GM12891 (cell line): ENCODE results near the gene MYEF2.
A peak's percentile ranks its signal among the peaks of the same experiment; 100 is the strongest.

Source experiments
- POLR2A ChIP-seq: IDR thresholded peaks from 2 replicates; pipeline ENCODE4 v1.6.1; 2011; ENCODE audit warnings: low read depth, low read length, control low read depth
- POLR2AphosphoS5 ChIP-seq: IDR thresholded peaks from 2 replicates; pipeline ENCODE4 v1.6.1; 2011; ENCODE audit warnings: low read depth, low read length, control low read depth
- POU2F2 ChIP-seq: IDR thresholded peaks from 2 replicates; pipeline ENCODE4 v1.6.1; 2011; ENCODE audit warnings: low read depth, mild to moderate bottlenecking, control low read depth, low read length, moderate library complexity
- SPI1 ChIP-seq: IDR thresholded peaks from 2 replicates; pipeline ENCODE4 v1.6.1; 2011; ENCODE audit warnings: low read depth, low read length, control low read depth
- TAF1 ChIP-seq: IDR thresholded peaks from 2 replicates; pipeline ENCODE4 v1.6.1; 2011; ENCODE audit warnings: low read depth, low read length, control low read depth

- TF ChIP-seq POLR2AphosphoS5 (no peak), POLR2A (no peak), SPI1 (peak; percentile 23; the same call in 1 of the 2 replicates), TAF1 (no peak), POU2F2 (no peak)
Measured at GRCh38 chr15:48131324-48131723, 46.8 kb downstream of the MYEF2 start.
